GM23248 (cell line): ENCODE measurements around the gene ATP13A1.

ENCODE experiments used
- EZH2 ChIP-seq: fragments of 200-600 bp; sonication (generic); IDR thresholded peaks from 2 replicates; pipeline ENCODE4 v1.6.1; 2018; ENCODE audit warnings: antibody characterized with exemption, mild to moderate bottlenecking; ENCODE audit not compliant: insufficient read depth, poor library complexity, severe bottlenecking
- EZH2phosphoT487 ChIP-seq: fragments of 200-600 bp; sonication (generic); IDR thresholded peaks from 2 replicates; pipeline ENCODE4 v1.6.1; 2018; ENCODE audit warnings: antibody characterized with exemption, moderate library complexity, mild to moderate bottlenecking, low read depth; ENCODE audit not compliant: insufficient read depth

DNA sequence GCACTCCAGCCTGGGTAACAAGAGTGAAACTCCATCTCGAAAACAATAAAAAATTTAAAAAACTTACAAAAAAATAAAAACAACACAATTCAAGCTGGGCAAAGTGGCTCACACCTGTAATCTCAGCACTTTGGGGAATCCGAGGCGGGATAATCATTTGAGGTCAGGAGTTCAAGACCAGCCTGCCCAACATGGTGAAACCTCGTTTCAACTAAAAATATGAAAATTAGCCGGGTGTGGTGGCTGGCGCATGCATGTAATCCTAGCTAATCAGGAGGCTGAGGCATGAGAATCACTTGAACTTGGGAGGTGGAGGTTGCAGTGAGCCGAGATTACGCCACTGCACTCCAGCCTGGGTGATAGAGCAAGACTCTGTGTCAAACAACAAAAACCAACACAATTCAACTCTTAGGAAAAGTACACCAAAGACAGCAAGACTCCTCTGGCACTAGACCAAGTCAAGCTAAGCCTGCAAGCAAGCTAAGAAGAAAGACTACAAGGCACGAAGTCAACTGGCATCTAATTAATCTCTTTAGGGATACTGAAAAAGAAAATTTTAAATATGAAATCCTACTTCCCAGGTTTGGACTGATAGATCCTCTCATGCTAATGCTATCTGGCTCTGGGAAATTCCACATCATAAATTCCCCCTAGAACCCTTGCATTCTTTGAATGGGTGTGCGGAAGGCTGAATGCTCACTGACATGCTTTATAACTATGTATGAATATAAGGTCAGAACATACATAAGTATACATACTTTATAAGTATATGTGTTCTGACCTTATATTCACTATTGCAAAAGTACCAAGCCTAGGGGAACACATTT lies 52.9 kb downstream of the ATP13A1 start:
- TF ChIP-seq EZH2: no peak
- no peak for TF ChIP-seq EZH2phosphoT487
